ENCODE results near the gene SF3B6.
"Not testable (repeated sequence)": the region's sequence is repeated elsewhere in the genome, so short reads cannot be mapped to it uniquely, and the experiment has no call there.

The SF3B6 gene, protein sequence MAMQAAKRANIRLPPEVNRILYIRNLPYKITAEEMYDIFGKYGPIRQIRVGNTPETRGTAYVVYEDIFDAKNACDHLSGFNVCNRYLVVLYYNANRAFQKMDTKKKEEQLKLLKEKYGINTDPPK

GRCh38 chr2:24075915-24076848 is at the start of gene SF3B6:
Gene SF3B6 (minus strand): TSS chr2:24076326. CDS start chr2:24076229, 97 bp downstream.
- peak; percentile 99 for DNase-seq

GRCh38 chr2:24123922-24124580 is 47.9 kb upstream of the SF3B6 start:
- no peak for DNase-seq

DNA sequence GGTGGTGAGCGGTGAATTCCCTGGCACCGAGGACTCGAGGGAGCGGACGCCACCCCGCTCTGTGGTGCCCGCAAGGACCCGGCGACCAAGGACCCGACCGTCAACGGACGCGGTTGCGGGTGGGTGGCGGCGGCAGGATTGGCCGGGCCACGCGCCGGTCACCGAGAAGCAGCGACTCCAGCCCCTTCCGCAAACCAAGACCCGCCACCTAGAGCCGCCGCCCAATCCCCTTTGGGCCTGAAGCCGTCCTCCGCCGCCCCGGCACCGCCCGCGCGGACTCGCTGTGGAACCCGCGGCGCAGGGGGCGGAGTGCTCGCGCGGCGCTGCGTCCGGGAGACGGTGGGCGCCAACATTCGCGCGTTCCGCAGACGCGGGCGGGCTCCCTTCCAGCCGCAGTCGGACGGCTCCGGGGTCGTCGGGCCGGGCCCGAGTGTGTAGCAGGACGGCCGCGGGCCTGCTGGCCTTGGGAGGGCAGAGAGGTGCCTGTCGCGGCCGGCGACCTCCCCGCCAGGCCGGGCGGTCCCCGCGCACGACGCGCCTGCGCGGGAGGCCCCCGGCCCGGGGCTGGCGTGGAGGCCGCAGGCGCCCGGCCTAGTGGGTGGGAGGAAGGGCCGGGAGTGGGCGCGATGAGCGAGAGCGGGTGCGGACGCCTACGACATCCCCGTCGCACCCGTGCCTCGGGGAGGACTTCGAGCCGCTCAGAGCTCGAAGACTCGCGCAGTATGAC is 47.2 kb upstream of the SF3B6 start, which contains the start of the genes FAM228B and PFN4:
TSS of gene FAM228B (plus strand) at position 275 of the 727 bp plus-strand sequence. CDS start 893 bp downstream, outside the sequence.
TSS of gene PFN4 (minus strand) at position 140 of the 727 bp plus-strand sequence. CDS start 799 bp downstream, outside the sequence.
- peak; percentile 23 for DNase-seq

DNA sequence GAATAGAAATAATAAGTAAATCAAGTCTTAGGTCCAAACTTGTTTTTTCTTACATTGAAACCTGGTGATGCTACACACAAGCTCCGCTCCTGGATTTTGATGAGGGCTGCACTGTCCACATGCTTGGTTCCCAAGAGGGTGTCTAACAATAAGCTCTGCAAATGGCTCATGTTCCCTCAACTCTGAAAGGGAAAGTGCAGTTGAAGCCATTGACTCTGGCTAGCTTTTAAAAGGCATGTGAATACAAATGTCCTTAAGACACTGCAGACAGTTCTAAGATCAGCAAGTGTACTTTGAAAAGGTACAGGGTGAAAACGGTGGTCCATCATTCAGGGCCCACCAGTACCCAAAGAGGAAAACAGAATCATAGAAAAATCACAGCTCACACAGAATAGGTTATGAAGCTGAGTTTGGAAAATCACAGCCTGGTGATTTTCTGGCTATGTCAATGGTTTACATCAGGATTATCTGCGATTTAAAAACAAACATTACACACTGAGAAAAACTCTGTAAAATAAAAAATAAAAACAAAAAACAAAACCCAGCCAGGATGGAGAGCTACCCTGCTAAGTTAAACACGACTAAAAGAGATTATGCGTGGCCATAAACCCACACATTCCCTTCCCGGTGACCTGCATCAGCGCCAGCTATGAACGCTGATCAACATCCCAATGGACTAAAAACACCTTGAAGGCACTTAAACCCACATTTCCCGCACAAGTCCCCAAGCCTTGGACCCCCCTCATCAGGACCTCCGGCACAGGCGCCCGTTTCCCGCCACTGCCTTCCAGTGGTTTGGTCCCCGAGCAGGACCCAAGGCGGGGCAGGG is 46.5 kb upstream of the SF3B6 start:
- DNase-seq = no peak

DNA sequence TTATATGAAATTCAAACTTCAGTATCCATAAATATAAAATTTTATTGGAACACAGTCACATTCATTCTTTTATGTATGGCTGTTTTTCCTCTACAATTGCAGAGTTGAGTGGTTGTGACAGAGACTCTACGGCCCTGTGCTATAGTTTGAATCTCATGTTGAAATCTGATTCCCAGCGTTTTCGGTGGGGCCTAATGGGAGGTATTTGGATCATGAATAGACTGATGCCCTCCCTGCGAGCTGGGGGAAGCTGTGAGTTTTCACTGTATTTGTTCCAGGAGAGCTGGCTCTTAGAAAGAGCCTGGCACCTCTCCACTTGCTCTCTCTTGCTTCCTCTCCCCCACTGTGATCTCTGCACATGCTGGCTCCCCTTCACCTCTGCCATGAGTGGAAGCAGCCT is 45.3 kb upstream of the SF3B6 start:
- no peak for DNase-seq

GRCh38 chr2:24121066-24121465 is 44.9 kb upstream of the SF3B6 start:
- no peak for DNase-seq

DNA sequence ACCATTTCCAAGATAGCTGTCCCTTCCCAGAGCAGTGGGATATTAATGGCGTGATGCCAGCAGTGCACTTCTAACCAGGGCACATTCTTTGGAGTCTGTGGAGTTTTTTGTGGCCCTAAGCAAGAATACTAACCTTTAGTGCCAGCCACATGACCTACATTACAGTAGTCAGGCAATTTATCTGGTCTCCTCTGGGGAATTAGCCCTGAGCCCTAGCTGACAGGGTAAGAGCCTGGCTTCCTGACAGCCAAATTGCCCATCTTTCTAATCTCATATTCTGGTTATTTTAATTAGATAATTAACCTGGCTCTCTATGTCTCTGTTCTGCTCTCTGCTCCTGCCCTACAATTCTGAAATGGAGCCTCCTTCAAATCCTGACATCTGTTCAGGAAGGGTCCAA is 41.8 kb upstream of the SF3B6 start:
- DNase-seq = no peak

DNA sequence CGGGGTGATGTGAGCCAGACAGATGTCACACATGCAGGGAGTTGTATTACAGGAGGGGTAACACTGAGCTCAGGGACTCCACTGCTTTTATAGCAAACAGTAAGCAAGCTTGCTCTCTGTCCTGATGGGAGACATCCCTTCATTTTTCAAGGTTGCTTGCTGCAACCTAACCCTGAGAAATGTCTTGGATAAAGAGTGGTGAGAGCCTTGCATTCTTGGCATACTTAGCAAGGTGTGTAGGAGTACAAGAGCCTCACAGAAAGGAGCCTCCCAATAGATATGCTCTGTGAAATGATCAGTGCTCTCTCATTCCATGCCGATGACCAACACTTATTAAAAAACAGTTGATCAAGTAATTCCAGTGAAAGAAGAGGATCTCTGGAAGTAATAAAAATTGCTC is 38.9 kb upstream of the SF3B6 start:
- no peak for DNase-seq

- no peak for DNase-seq
Measured at GRCh38 chr2:24111407-24111901, 35.3 kb upstream of the SF3B6 start.

DNA sequence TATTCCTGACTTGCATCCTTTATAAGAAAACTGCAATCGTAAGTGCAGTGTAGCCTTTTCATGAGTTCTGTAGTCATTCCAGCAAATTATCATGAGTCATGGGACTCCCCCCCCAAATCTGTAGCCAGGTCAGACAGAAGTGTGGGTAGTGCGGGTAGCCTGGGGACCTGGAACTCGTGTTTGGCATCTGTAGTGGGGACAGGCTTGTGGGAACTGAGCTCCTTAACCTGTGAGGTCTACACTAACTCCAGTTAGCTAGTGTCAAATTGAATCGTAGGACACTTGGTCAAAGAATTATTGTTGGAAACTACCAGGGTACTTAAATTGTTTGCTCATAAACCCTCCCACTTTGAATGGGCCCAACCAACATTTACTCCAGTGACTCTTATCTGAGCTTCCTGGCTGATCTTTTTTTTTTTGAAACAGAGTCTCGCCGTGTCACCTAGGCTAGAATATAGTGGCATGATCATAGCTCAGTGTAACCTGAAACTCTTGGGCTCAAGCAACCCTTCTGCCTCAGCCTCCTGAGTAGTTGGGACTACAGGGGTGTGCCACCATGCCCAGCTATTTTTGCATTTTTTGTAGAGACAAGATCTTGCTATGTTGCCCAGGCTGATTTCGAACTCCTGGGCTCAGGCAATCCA is 34.7 kb upstream of the SF3B6 start:
- no peak for DNase-seq

GRCh38 chr2:24109431-24109830 is 33.3 kb upstream of the SF3B6 start:
- DNase-seq = not testable (repeated sequence)

- DNase-seq = no peak
Measured at GRCh38 chr2:24107336-24107735, 31.2 kb upstream of the SF3B6 start.

- no peak for DNase-seq
Measured at GRCh38 chr2:24106786-24107185, 30.7 kb upstream of the SF3B6 start.

DNA sequence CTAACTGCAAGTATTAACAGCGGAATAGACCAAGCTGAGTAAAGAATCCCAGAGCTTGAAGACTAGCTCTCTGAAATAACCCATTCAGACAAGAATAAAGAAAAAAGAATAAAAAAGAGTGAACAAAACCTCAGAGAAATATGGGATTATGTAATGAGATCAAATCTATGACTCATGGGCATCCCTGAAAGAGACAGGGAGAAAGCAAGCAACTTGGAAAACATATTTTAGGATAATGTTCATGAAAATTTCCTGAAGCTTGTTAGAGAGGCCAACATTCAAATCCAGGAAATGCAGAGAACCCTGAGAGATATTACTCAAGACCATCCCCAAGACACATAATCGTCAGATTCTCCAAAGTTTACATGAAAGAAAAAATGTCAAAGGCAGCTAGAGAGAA is 29.7 kb upstream of the SF3B6 start:
- no peak for DNase-seq

DNA sequence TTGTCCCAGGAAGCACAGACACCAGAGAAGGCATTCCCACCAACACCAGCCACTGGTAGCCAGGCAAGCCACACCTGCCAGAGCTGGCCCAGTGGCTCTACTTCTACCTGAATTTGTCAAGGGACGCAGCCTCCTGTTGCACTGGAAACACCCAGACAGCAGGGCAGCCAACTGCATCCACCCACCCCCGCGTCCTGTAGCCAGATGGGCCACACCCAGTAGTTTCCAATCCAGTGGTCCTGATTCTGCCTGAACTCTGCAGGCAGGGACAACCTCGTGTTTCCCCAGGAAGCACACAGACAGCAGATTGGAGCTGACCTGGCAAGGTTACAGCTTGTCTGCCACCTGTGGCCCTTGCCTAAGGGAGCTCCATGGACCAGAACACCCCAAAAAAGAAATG is 28.8 kb upstream of the SF3B6 start:
- DNase-seq = no peak

- no peak for DNase-seq
Measured at GRCh38 chr2:24104110-24104650, 28.1 kb upstream of the SF3B6 start.

- DNase-seq = no peak
Measured at GRCh38 chr2:24102677-24103076, 26.6 kb upstream of the SF3B6 start.

DNA sequence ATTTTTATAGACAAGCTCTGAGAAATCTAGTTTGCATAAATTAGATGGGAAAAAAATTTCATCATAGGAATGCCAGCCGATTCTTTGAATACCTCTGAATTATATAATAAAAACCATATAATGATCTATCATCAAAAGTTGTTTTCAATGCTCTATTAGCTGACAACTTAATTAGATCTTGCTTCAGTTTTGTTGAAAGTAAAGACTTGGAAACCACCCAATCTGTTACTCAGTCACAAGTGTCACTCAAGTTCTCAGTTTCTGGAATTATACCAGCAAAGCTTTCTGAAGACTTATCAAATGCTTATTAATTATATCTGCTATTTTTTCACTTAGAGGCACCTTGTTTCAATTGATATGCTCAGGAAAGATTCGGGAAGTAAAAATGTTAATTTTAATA is 25.9 kb upstream of the SF3B6 start:
- DNase-seq = no peak

DNA sequence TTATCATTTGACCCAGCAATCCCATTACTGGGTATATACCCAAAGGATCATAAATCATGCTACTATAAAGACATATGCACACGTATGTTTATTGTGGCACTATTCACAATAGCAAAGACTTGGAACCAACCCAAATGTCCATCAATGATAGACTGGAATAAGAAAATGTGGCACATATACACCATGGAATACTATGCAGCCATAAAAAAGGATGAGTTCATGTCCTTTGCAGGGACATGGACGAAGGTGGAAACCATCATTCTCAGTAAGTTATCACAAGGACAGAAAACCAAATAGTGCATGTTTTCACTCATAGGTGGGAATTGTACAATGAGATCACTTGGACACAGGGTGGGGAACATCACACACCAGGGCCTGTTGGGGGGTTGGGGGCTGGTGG is 24.6 kb upstream of the SF3B6 start:
- DNase-seq = not testable (repeated sequence)

- not testable (repeated sequence) for DNase-seq
Measured at GRCh38 chr2:24095171-24095677, 19.1 kb upstream of the SF3B6 start.

- DNase-seq = not testable (repeated sequence)
Measured at GRCh38 chr2:24093270-24093669, 17.1 kb upstream of the SF3B6 start.

All from activated CD4-positive, alpha-beta T cell treated with anti-CD3 and anti-CD28 coated beads for 1 hour (primary cell).